ENCODE data around the gene H2AZ2.

H2AZ2 gene

GRCh38 chr7:44798649-44799305, 49.1 kb downstream of the H2AZ2 start:
- peak overlapping the region; percentile 36 to 99 for H3K27ac ChIP-seq (ENCODE audit: insufficient read depth in 1 of 2, low read depth in 1 of 2, low read length in 2 of 2, poor library complexity in 1 of 2, severe bottlenecking in 2 of 2)
- POLR2A ChIA-PET = interaction anchor here (1.0 to 2.9 kb wide), 2 partner anchors 49 to 87 kb away, joined by 3 to 16 read pairs; partner anchors contain the start of genes H2AZ2 and PURB
- CTCF ChIA-PET = interaction anchor here (0.6 to 1.5 kb wide), 9 partner anchors 9 to 337 kb away, joined by 3 to 7 read pairs (median 3); no protein-coding TSS in a partner anchor
- peaks cover 16 to 54% (median 37%) of the 10 kb centered on the region in 4 experiments for H3K36me3 ChIP-seq (ENCODE audit: control insufficient read depth in 4 of 4, insufficient read depth in 4 of 4, low read length in 3 of 4)
- H3K9me3 ChIP-seq (ENCODE audit: control extremely low read depth in 1 of 5, control insufficient read depth in 4 of 5, insufficient read depth in 2 of 5, low read depth in 1 of 5, low read length in 4 of 5) = no peaks in the 10 kb centered on the region
- H3K4me3 ChIP-seq (ENCODE audit: control insufficient read depth in 1 of 7, extremely low read depth in 1 of 7, insufficient read depth in 4 of 7, low read depth in 2 of 7, low read length in 6 of 7) = peak overlapping the region in 5 of 7 experiments; percentile 5 to 98 (median 95)
- WGBS (ENCODE audit: insufficient coverage) = 22% methylated on average over 1 of the region's 2 CpGs
- H3K4me1 ChIP-seq (ENCODE audit: control extremely low read depth in 1 of 4, control insufficient read depth in 4 of 4, insufficient read depth in 4 of 4, low read length in 3 of 4) = peaks cover 10 to 25% (median 22%) of the 10 kb centered on the region in 4 experiments
- no peaks in the 10 kb centered on the region for H3K27me3 ChIP-seq (replicated peaks in 2 of 5; ENCODE audit: control insufficient read depth in 4 of 5, insufficient read depth in 5 of 5, low read length in 4 of 5)
- DNase-seq = no peak

GRCh38 chr7:44797329-44798258, 50.3 kb downstream of the H2AZ2 start:
- peak; percentile 90 to 94 (median 92) for DNase-seq
- H3K27ac ChIP-seq (ENCODE audit: insufficient read depth in 1 of 2, low read depth in 1 of 2, low read length in 2 of 2, poor library complexity in 1 of 2, severe bottlenecking in 2 of 2) = peak overlapping the region; percentile 97 to 99
- no peaks in the 10 kb centered on the region for H3K27me3 ChIP-seq (replicated peaks in 2 of 5; ENCODE audit: control insufficient read depth in 4 of 5, insufficient read depth in 5 of 5, low read length in 4 of 5)
- peaks cover 10 to 25% (median 22%) of the 10 kb centered on the region in 4 experiments for H3K4me1 ChIP-seq (ENCODE audit: control extremely low read depth in 1 of 4, control insufficient read depth in 4 of 4, insufficient read depth in 4 of 4, low read length in 3 of 4)
- 1% methylated on average over 15 of the region's 26 CpGs for WGBS (ENCODE audit: insufficient coverage)
- peaks cover 13 to 42% (median 28%) of the 10 kb centered on the region in 4 experiments for H3K36me3 ChIP-seq (ENCODE audit: control insufficient read depth in 4 of 4, insufficient read depth in 4 of 4, low read length in 3 of 4)
- H3K4me3 ChIP-seq (ENCODE audit: control insufficient read depth in 1 of 7, extremely low read depth in 1 of 7, insufficient read depth in 4 of 7, low read depth in 2 of 7, low read length in 6 of 7) = peak overlapping the region; percentile 84 to 98 (median 94)
- no peaks in the 10 kb centered on the region for H3K9me3 ChIP-seq (ENCODE audit: control extremely low read depth in 1 of 5, control insufficient read depth in 4 of 5, insufficient read depth in 2 of 5, low read depth in 1 of 5, low read length in 4 of 5)
- ChIA-PET POLR2A (interaction anchor here (0.5 to 2.9 kb wide), 6 partner anchors 29 to 786 kb away, joined by 3 to 16 read pairs (median 4); partner anchors contain the start of genes H2AZ2 and PURB), CTCF (interaction anchor here (0.6 to 1.5 kb wide), 8 partner anchors 11 to 338 kb away, joined by 3 to 7 read pairs (median 3); no protein-coding TSS in a partner anchor)

DNA sequence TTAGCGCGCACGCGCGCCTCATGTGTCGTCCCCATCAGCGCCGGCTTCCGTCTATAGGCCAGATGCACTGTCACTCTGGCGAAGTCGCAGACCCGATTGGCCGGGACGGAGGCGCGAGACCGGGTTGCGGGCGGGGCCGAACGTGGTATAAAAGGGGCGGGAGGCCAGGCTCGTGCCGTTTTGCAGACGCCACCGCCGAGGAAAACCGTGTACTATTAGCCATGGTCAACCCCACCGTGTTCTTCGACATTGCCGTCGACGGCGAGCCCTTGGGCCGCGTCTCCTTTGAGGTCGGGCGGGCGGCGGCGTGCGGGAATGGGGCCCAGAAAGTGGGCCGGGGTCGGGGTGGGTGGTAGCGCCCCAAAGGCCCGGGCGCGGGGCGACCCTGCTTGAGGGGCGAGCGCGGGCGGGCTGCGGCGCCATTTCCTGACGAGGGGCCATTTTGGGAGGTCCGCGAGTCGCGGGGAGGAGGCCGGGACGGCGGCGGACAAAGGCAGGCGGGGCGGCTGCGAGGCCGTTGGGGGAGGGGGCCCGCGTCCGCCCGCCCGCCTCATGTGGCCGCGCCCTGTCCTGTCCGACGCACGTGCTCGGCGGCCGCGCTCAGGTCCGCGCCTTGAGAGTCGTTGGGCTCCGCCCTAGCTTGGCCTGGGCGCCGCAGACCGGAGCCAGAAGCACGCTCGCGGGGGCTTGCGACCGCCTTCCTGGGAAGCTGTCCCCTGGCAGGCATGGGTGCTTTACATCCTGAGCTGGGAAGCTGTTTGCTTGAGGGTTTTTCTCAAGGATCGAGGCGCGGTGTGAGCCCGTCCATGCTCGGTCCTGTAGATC, 51.2 kb downstream of the H2AZ2 start, which contains the start of gene PPIA:
TSS of gene PPIA (plus strand) at position 178 of the 825 bp plus-strand sequence. CDS start at position 222, 44 bp downstream.
- H3K27ac ChIP-seq (ENCODE audit: insufficient read depth in 1 of 2, low read depth in 1 of 2, low read length in 2 of 2, poor library complexity in 1 of 2, severe bottlenecking in 2 of 2) = peak within 1 kb of the TSS; percentile 97 to 99
- H3K36me3 ChIP-seq (ENCODE audit: control insufficient read depth in 4 of 4, insufficient read depth in 4 of 4, low read length in 3 of 4) = peaks cover 7 to 35% (median 20%) of the 10 kb centered on the region in 4 experiments
- ChIA-PET POLR2A (interaction anchor here (0.6 to 2.9 kb wide), 7 partner anchors 28 to 215 kb away, joined by 3 to 16 read pairs (median 4); partner anchors contain the start of genes H2AZ2 and TMED4), CTCF (no interaction called here)
- DNase-seq = peak; percentile 98 to 99 (median 98)
- peaks cover 10 to 25% (median 22%) of the 10 kb centered on the region in 4 experiments for H3K4me1 ChIP-seq (ENCODE audit: control extremely low read depth in 1 of 4, control insufficient read depth in 4 of 4, insufficient read depth in 4 of 4, low read length in 3 of 4)
- no peaks in the 10 kb centered on the region for H3K9me3 ChIP-seq (ENCODE audit: control extremely low read depth in 1 of 5, control insufficient read depth in 4 of 5, insufficient read depth in 2 of 5, low read depth in 1 of 5, low read length in 4 of 5)
- peak within 1 kb of the TSS; percentile 84 to 98 (median 94) for H3K4me3 ChIP-seq (ENCODE audit: control insufficient read depth in 1 of 7, extremely low read depth in 1 of 7, insufficient read depth in 4 of 7, low read depth in 2 of 7, low read length in 6 of 7)
- H3K27me3 ChIP-seq (replicated peaks in 2 of 5; ENCODE audit: control insufficient read depth in 4 of 5, insufficient read depth in 5 of 5, low read length in 4 of 5) = no peaks in the 10 kb centered on the region
- WGBS (ENCODE audit: insufficient coverage) = under 1% methylated on average over 72 of the region's 99 CpGs

GRCh38 chr7:44796034-44796503, 51.8 kb downstream of the H2AZ2 start:
- Histone ChIP-seq H3K4me1 (ENCODE audit: control extremely low read depth in 1 of 4, control insufficient read depth in 4 of 4, insufficient read depth in 4 of 4, low read length in 3 of 4) (peaks cover 10 to 25% (median 22%) of the 10 kb centered on the region in 4 experiments), H3K27me3 (replicated peaks in 2 of 5; ENCODE audit: control insufficient read depth in 4 of 5, insufficient read depth in 5 of 5, low read length in 4 of 5) (no peaks in the 10 kb centered on the region), H3K9me3 (ENCODE audit: control extremely low read depth in 1 of 5, control insufficient read depth in 4 of 5, insufficient read depth in 2 of 5, low read depth in 1 of 5, low read length in 4 of 5) (no peaks in the 10 kb centered on the region), H3K27ac (ENCODE audit: insufficient read depth in 1 of 2, low read depth in 1 of 2, low read length in 2 of 2, poor library complexity in 1 of 2, severe bottlenecking in 2 of 2) (peak overlapping the region in 1 of 2 experiments; percentile 99), H3K36me3 (ENCODE audit: control insufficient read depth in 4 of 4, insufficient read depth in 4 of 4, low read length in 3 of 4) (peaks cover 5 to 30% (median 17%) of the 10 kb centered on the region in 4 experiments), H3K4me3 (ENCODE audit: control insufficient read depth in 1 of 7, extremely low read depth in 1 of 7, insufficient read depth in 4 of 7, low read depth in 2 of 7, low read length in 6 of 7) (peak overlapping the region; percentile 59 to 98 (median 92))
- ChIA-PET CTCF (no interaction called here), POLR2A (interaction anchor here (1.0 to 2.9 kb wide), 2 partner anchors 45 to 52 kb away, joined by 4 to 16 read pairs; partner anchors contain the start of gene H2AZ2)
- 0% methylated on average over 58 of the region's 59 CpGs for WGBS (ENCODE audit: insufficient coverage)
- no peak for DNase-seq

DNA sequence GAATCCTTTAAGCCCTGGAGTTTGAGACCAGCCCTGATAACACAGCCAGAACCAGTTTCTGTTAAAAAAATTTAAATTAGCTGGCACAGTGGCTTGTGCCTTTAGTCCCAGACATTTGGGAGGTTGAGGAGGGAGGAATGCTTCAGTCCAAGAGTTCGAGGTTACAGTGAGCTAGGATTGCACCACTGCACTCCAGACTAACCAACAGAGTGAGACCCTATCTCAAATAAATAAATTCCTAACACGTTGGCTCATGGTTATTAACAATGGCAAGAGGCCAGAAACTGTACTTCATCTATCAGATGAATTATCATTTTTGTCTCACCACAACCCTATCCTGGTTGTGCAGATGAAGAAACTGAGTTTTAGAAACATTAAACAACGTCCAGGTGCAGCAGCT, 53.6 kb downstream of the H2AZ2 start:
- Histone ChIP-seq H3K4me1 (ENCODE audit: control extremely low read depth in 1 of 4, control insufficient read depth in 4 of 4, insufficient read depth in 4 of 4, low read length in 3 of 4) (peaks cover 10 to 23% (median 18%) of the 10 kb centered on the region in 4 experiments), H3K27me3 (replicated peaks in 2 of 5; ENCODE audit: control insufficient read depth in 4 of 5, insufficient read depth in 5 of 5, low read length in 4 of 5) (no peaks in the 10 kb centered on the region), H3K27ac (ENCODE audit: insufficient read depth in 1 of 2, low read depth in 1 of 2, low read length in 2 of 2, poor library complexity in 1 of 2, severe bottlenecking in 2 of 2) (no peak overlapping the region), H3K36me3 (ENCODE audit: control insufficient read depth in 4 of 4, insufficient read depth in 4 of 4, low read length in 3 of 4) (peaks cover 3 to 16% (median 5%) of the 10 kb centered on the region in 4 experiments), H3K4me3 (ENCODE audit: control insufficient read depth in 1 of 7, extremely low read depth in 1 of 7, insufficient read depth in 4 of 7, low read depth in 2 of 7, low read length in 6 of 7) (no peak overlapping the region), H3K9me3 (ENCODE audit: control extremely low read depth in 1 of 5, control insufficient read depth in 4 of 5, insufficient read depth in 2 of 5, low read depth in 1 of 5, low read length in 4 of 5) (no peaks in the 10 kb centered on the region)
- 33% methylated on average over 1 of the region's 3 CpGs for WGBS (ENCODE audit: insufficient coverage)
- ChIA-PET POLR2A (no interaction called here), CTCF (interaction anchor here (0.8 to 1.0 kb wide), 3 partner anchors 12 to 187 kb away, joined by 3 read pairs; no protein-coding TSS in a partner anchor)
- DNase-seq = no peak

DNA sequence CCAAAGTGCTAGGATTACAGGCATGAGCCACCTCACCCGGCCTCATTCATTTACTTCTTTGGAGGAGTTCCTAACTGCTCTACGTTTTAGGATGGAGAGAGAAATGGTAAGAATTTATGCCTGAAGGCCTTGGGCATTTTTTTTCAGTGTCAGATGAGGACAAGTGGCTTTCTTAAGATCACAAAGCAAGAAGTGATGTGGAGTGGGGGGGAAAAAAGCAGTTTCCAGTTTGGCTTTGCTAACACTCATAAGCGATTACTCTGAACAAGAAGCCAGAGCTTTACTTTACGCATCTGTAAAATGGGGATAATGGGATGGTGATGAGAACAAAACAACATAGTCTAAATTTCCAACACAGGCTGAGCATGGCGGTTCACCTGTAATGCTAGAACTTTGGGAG, 54.0 kb downstream of the H2AZ2 start:
- Histone ChIP-seq H3K36me3 (ENCODE audit: control insufficient read depth in 4 of 4, insufficient read depth in 4 of 4, low read length in 3 of 4) (peaks cover 3 to 12% (median 3%) of the 10 kb centered on the region in 4 experiments), H3K27ac (ENCODE audit: insufficient read depth in 1 of 2, low read depth in 1 of 2, low read length in 2 of 2, poor library complexity in 1 of 2, severe bottlenecking in 2 of 2) (no peak overlapping the region), H3K4me1 (ENCODE audit: control extremely low read depth in 1 of 4, control insufficient read depth in 4 of 4, insufficient read depth in 4 of 4, low read length in 3 of 4) (peaks cover 10 to 19% (median 14%) of the 10 kb centered on the region in 4 experiments), H3K27me3 (replicated peaks in 2 of 5; ENCODE audit: control insufficient read depth in 4 of 5, insufficient read depth in 5 of 5, low read length in 4 of 5) (no peaks in the 10 kb centered on the region), H3K4me3 (ENCODE audit: control insufficient read depth in 1 of 7, extremely low read depth in 1 of 7, insufficient read depth in 4 of 7, low read depth in 2 of 7, low read length in 6 of 7) (no peak overlapping the region), H3K9me3 (ENCODE audit: control extremely low read depth in 1 of 5, control insufficient read depth in 4 of 5, insufficient read depth in 2 of 5, low read depth in 1 of 5, low read length in 4 of 5) (no peaks in the 10 kb centered on the region)
- ChIA-PET CTCF (interaction anchor here (0.7 to 0.8 kb wide), 2 partner anchors 187 to 214 kb away, joined by 3 read pairs; no protein-coding TSS in a partner anchor), POLR2A (no interaction called here)
- DNase-seq = no peak
- 94% methylated on average over 3 of the region's 5 CpGs for WGBS (ENCODE audit: insufficient coverage)

Measured in common myeloid progenitor, CD34-positive (primary cell).